ENCODE data around the gene EFNB2.

- no peak for TF ChIP-seq PBX3 (CRISPR knock-in tag; IDR thresholded peaks at IDR 0.05)
- TF ChIP-seq, protein P1, sequence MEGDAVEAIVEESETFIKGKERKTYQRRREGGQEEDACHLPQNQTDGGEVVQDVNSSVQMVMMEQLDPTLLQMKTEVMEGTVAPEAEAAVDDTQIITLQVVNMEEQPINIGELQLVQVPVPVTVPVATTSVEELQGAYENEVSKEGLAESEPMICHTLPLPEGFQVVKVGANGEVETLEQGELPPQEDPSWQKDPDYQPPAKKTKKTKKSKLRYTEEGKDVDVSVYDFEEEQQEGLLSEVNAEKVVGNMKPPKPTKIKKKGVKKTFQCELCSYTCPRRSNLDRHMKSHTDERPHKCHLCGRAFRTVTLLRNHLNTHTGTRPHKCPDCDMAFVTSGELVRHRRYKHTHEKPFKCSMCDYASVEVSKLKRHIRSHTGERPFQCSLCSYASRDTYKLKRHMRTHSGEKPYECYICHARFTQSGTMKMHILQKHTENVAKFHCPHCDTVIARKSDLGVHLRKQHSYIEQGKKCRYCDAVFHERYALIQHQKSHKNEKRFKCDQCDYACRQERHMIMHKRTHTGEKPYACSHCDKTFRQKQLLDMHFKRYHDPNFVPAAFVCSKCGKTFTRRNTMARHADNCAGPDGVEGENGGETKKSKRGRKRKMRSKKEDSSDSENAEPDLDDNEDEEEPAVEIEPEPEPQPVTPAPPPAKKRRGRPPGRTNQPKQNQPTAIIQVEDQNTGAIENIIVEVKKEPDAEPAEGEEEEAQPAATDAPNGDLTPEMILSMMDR (tag by site-specific recombination; IDR thresholded peaks at IDR 0.05), result no peak
These were observed 23.1 kb upstream of the EFNB2 start for GRCh38 chr13:106558527-106558926.
